ENCODE data around the gene GAS2L2.

- TF ChIP-seq POLR2A (IDR thresholded peaks at IDR 0.05), result no peak
- no peak for TF ChIP-seq POLR2AphosphoS5 (IDR thresholded peaks at IDR 0.05)
- TF ChIP-seq CTCF (IDR thresholded peaks at IDR 0.05), result no peak
These were observed 12.2 kb upstream of the GAS2L2 start for GRCh38 chr17:35765086-35765710.

All from breast epithelium (tissue), 3 donors.